GM19463 (cell line): ENCODE measurements around the gene FAM8A1.

Experiments used
- ATAC-seq: cut with Tn5 transposase; IDR thresholded peaks from one replicate; pipeline ENCODE4 v1.9.1; 2021; ENCODE audit warnings: mild to moderate bottlenecking, moderate library complexity; ENCODE audit not compliant: unreplicated experiment

Gene FAM8A1

GRCh38 chr6:17600527-17601385 is 654 bp downstream of the FAM8A1 start:
- peak; percentile 44 for ATAC-seq

- no peak for ATAC-seq
Measured at GRCh38 chr6:17601386-17601703, 1.2 kb downstream of the FAM8A1 start.

- ATAC-seq: no peak
Measured at GRCh38 chr6:17602888-17603287, 2.8 kb downstream of the FAM8A1 start.

- ATAC-seq: no peak
Measured at GRCh38 chr6:17606606-17607005, 6.5 kb downstream of the FAM8A1 start.

- ATAC-seq: no peak
Measured at GRCh38 chr6:17610835-17611234, 10.7 kb downstream of the FAM8A1 start.

GRCh38 chr6:17612048-17612447 is 11.9 kb downstream of the FAM8A1 start:
- no peak for ATAC-seq

GRCh38 chr6:17615794-17616193 is 15.7 kb downstream of the FAM8A1 start:
- ATAC-seq: no peak

GRCh38 chr6:17621003-17621402 is 20.9 kb downstream of the FAM8A1 start:
- ATAC-seq: peak; percentile 82

- no peak for ATAC-seq
Measured at GRCh38 chr6:17622144-17622543, 22.0 kb downstream of the FAM8A1 start.

GRCh38 chr6:17624396-17624795 is 24.3 kb downstream of the FAM8A1 start:
- ATAC-seq: no peak

- ATAC-seq: peak; percentile 57
Measured at GRCh38 chr6:17628873-17629272, 28.8 kb downstream of the FAM8A1 start.

- no peak for ATAC-seq
Measured at GRCh38 chr6:17629824-17630510, 29.9 kb downstream of the FAM8A1 start.

- ATAC-seq: no peak
Measured at GRCh38 chr6:17630511-17631073, 30.5 kb downstream of the FAM8A1 start.

- no peak for ATAC-seq
Measured at GRCh38 chr6:17632934-17633333, 32.8 kb downstream of the FAM8A1 start.

GRCh38 chr6:17633465-17634188 is 33.5 kb downstream of the FAM8A1 start:
- ATAC-seq: no peak

- no peak for ATAC-seq
Measured at GRCh38 chr6:17635568-17635967, 35.5 kb downstream of the FAM8A1 start.

GRCh38 chr6:17638212-17638715 is 38.2 kb downstream of the FAM8A1 start:
- no peak for ATAC-seq

- ATAC-seq: no peak
Measured at GRCh38 chr6:17640477-17640917, 40.4 kb downstream of the FAM8A1 start.

- ATAC-seq: no peak
Measured at GRCh38 chr6:17648745-17649144, 48.6 kb downstream of the FAM8A1 start.

- ATAC-seq: no peak
Measured at GRCh38 chr6:17650656-17651309, 50.7 kb downstream of the FAM8A1 start.
